ENCODE data around the gene GAB3. TPM values are rescaled to one million over a fixed set of nuclear protein-coding genes. Genes with fewer than 3 reads are reported as not detected.

GAB3 gene, protein sequence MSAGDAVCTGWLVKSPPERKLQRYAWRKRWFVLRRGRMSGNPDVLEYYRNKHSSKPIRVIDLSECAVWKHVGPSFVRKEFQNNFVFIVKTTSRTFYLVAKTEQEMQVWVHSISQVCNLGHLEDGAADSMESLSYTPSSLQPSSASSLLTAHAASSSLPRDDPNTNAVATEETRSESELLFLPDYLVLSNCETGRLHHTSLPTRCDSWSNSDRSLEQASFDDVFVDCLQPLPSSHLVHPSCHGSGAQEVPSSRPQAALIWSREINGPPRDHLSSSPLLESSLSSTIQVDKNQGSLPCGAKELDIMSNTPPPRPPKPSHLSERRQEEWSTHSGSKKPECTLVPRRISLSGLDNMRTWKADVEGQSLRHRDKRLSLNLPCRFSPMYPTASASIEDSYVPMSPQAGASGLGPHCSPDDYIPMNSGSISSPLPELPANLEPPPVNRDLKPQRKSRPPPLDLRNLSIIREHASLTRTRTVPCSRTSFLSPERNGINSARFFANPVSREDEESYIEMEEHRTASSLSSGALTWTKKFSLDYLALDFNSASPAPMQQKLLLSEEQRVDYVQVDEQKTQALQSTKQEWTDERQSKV
- 1 to 10 TPM in 1 of 2 donors, under 1 TPM in 1; 0.66 to 3.4 TPM for total RNA-seq

DNA sequence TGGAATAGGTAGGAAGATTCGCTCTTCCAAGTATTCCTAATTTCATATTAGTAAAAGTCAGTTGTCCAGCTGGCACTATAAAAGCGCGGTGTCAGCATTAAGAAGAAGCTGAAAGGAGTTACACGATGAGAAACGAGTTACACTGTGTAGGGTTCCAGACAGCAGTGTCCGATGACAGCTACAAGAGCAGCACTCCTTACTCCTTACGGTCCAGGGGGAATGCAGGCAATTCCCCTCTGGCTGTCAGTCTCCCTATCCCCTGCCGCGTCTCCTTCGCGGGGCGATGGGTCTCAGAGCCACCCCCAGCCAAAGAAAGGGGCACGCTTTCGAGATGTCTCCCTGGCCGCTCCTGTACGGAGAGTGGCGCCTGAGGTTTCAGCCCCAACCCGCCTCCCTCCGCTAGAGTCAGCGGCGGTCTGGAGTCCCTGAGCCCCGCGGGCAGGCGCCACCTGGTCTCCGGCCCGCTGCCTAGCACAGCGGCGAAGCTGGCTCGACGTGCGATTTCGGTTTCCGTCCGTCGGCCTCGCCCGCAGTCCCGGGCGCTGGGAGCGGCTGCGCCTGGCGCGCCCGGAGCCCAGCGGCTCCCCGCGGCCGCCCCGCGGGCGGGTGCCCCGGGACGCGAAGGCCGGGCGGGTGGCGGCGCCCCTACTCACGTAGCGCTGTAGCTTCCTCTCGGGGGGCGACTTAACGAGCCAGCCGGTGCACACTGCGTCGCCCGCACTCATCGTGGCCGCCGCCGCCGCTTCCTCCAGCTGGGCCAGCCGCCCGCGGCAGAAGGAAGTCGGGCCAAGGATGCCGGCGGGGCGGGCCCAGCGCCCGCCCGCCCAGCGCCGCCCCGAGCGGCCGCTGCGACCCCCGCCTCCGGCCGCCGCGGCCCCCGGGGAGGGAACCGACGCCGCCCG is at the start of gene GAB3:
Gene GAB3 (minus strand): TSS at position 777 of the 902 bp plus-strand sequence. CDS start 52 bp downstream, at position 725.
- Histone ChIP-seq H3K4me3 (no peak within 1 kb of the TSS), H3K27ac (peak within 1 kb of the TSS in 3 of 4 donors; percentile 55 to 62 (median 59)), H3K36me3 (replicated peaks in 1 of 2; ENCODE audit: insufficient read depth in 1 of 2, low read depth in 2 of 2) (no peaks in the 10 kb centered on the region), H3K27me3 (no peaks in the 10 kb centered on the region), H3K9me3 (no peaks in the 10 kb centered on the region), H3K4me1 (peaks cover 5% of the 10 kb centered on the region)
- TF ChIP-seq POLR2A (IDR thresholded peaks at IDR 0.05) = no peak
- TF ChIP-seq, protein P1, sequence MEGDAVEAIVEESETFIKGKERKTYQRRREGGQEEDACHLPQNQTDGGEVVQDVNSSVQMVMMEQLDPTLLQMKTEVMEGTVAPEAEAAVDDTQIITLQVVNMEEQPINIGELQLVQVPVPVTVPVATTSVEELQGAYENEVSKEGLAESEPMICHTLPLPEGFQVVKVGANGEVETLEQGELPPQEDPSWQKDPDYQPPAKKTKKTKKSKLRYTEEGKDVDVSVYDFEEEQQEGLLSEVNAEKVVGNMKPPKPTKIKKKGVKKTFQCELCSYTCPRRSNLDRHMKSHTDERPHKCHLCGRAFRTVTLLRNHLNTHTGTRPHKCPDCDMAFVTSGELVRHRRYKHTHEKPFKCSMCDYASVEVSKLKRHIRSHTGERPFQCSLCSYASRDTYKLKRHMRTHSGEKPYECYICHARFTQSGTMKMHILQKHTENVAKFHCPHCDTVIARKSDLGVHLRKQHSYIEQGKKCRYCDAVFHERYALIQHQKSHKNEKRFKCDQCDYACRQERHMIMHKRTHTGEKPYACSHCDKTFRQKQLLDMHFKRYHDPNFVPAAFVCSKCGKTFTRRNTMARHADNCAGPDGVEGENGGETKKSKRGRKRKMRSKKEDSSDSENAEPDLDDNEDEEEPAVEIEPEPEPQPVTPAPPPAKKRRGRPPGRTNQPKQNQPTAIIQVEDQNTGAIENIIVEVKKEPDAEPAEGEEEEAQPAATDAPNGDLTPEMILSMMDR (IDR thresholded peaks at IDR 0.05) = no peak
- intact Hi-C loops (cut with DNase I) = no loop called here
- WGBS, 2 donors = 1 to 19% methylated on average over 6 to 43 of the region's 98 CpGs
- ATAC-seq (peak; percentile 72), DNase-seq (peak in 3 of 4 donors; percentile 27 to 36 (median 29))

DNA sequence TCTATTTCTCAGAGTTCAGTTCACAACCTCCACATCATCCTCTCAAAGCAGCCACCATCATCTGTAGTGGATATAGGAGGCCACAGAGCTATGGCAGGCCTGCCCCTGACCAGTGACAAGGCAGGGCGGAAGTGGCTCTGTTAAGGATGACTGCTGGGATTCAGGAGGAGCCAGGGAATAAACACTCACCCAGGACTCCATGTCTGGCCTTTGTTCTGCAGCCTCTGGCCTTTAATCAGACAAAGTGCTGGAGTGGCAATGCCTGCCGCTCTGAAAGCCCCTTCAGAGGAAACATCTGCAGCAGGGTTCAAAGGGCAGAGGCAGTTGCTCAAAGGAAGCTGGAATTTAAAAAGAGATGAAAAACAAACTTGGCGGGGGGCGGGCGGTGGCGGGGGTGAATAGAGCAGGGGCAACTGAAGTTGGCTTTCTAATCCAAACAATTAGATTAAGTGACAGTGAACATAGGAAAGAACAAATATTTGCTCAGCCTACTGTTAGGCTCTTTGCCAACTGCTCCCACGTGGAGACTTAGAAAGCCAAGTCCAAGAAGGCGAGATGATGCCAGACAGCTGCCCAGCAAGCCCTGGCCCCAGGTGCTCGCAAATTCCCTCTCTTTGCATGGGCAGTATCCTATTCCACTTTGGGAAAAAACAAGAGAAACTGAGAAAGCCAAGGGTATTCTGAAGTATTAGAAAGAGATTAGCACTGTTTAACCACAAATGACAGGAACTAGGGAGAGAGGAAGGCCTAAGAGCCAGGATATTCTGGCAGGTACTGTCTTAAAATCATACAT is 48.9 kb upstream of the GAB3 start:
- Histone ChIP-seq H3K4me3 (no peak overlapping the region), H3K9me3 (no peaks in the 10 kb centered on the region), H3K4me1 (peaks cover 47% of the 10 kb centered on the region), H3K27ac (peak overlapping the region in 3 of 4 donors; percentile 27 to 80 (median 58)), H3K36me3 (replicated peaks in 1 of 2; ENCODE audit: insufficient read depth in 1 of 2, low read depth in 2 of 2) (no peaks in the 10 kb centered on the region), H3K27me3 (no peaks in the 10 kb centered on the region)
- ATAC-seq (peak; percentile 70), DNase-seq (peak; percentile 71 to 80 (median 78))
- 4 to 5% methylated on average over 4 to 8 of the region's 9 CpGs for WGBS, 2 donors
- TF ChIP-seq, protein P1 (IDR thresholded peaks at IDR 0.05) = no peak
- intact Hi-C loops (cut with DNase I) = no loop called here

DNA sequence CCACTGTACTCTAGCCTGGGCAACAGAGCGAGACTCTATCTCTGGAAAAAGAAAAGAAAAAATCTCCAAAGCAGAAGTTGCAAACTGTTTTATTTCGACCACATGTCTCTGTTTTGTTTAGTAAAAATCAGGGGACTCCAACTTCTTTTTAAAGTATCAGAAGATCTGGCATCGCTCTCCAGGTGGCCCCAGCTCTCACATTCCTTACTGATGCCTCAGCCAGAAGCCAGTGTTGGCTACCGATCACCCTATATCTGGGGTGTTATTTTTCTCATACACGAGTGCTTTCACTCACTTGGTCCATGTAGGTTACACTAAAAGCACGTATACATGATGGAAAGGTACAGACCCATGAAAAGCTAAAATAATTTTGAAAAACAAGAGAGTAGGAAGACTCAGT is 46.1 kb upstream of the GAB3 start:
- H3K9me3 ChIP-seq = no peaks in the 10 kb centered on the region
- TF ChIP-seq, protein P1 (IDR thresholded peaks at IDR 0.05) = no peak
- no peak for TF ChIP-seq POLR2A (IDR thresholded peaks at IDR 0.05)
- no peaks in the 10 kb centered on the region for H3K27me3 ChIP-seq
- no peaks in the 10 kb centered on the region for H3K36me3 ChIP-seq (replicated peaks in 1 of 2; ENCODE audit: insufficient read depth in 1 of 2, low read depth in 2 of 2)
- peak overlapping the region in 2 of 4 donors; percentile 36 to 55 for H3K27ac ChIP-seq
- H3K4me1 ChIP-seq = peaks cover 57% of the 10 kb centered on the region
- DNase-seq (no peak), ATAC-seq (no peak)
- no peak overlapping the region for H3K4me3 ChIP-seq
- intact Hi-C loops (cut with DNase I) = no loop called here
- WGBS, 2 donors = 66 to 78% methylated on average over 5 to 6 of the region's 6 CpGs

DNA sequence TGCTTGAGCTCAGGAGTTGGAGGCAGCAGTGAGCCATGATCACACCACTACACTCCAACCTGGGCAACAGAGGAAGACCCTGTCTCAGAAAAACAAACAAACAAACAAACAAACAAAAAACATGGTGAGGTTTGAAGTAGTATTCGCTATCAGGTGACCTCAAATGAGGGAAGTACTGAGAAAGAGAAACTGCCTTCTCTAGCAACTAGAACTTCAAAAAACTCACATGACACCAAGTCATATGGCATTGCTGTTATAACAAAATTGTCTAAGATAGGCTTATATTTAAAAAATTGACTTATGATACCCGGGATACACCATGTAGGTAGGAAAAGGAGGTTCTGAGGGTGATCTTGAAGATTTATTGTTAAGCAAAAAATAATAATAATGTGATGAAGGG is 44.1 kb upstream of the GAB3 start:
- TF ChIP-seq POLR2A (IDR thresholded peaks at IDR 0.05) = no peak
- TF ChIP-seq, protein P1 (IDR thresholded peaks at IDR 0.05) = no peak
- DNase-seq (no peak), ATAC-seq (no peak)
- peaks cover 43% of the 10 kb centered on the region for H3K4me1 ChIP-seq
- intact Hi-C loops (cut with DNase I) = no loop called here
- H3K9me3 ChIP-seq = no peaks in the 10 kb centered on the region
- H3K27me3 ChIP-seq = no peaks in the 10 kb centered on the region
- 69 to 93% methylated on average over 2 of the region's 2 CpGs for WGBS, 2 donors
- H3K27ac ChIP-seq = peak overlapping the region in 2 of 4 donors; percentile 17 to 52
- H3K36me3 ChIP-seq (replicated peaks in 1 of 2; ENCODE audit: insufficient read depth in 1 of 2, low read depth in 2 of 2) = no peaks in the 10 kb centered on the region
- H3K4me3 ChIP-seq = no peak overlapping the region

All from body of pancreas (tissue), 4 donors.